Lower lobe of right lung (tissue), 2 donors: ENCODE measurements around the gene CD3D. TPM values are rescaled to one million over a fixed set of nuclear protein-coding genes. Genes with fewer than 3 reads are reported as not detected.

Source experiments
- ATAC-seq, 2 donors: fragments of 200-7000 bp; cut with Tn5 transposase; one replicate each; pipeline ENCODE4 v1.9.1; 2020 to 2022; ENCODE audit warnings: mild to moderate bottlenecking in 2 of 2, moderate library complexity in 2 of 2
- DNase-seq: peaks from one replicate; pipeline ENCODE4 v3.0.0-alpha.2; 2020
- H3K27ac ChIP-seq: fragments of 200-600 bp; one replicate; pipeline ENCODE4 v1.8.0; 2022
- H3K27me3 ChIP-seq: fragments of 200-600 bp; one replicate; pipeline ENCODE4 v1.8.0; 2022; ENCODE audit warnings: low read depth
- H3K36me3 ChIP-seq: fragments of 200-600 bp; one replicate; pipeline ENCODE4 v1.8.0; 2022; ENCODE audit warnings: mild to moderate bottlenecking
- H3K4me1 ChIP-seq: fragments of 200-600 bp; one replicate; pipeline ENCODE4 v1.8.0; 2022
- H3K4me3 ChIP-seq: fragments of 200-600 bp; one replicate; pipeline ENCODE4 v1.8.0; 2022; ENCODE audit warnings: mild to moderate bottlenecking
- H3K9me3 ChIP-seq: fragments of 200-600 bp; one replicate; pipeline ENCODE4 v1.8.0; 2022
- intact Hi-C: fragments of 100-400 bp; cut with DNase I; formaldehyde crosslinking; loops from one replicate; pipeline ENCODE4 v1.11.0; 2022
- total RNA-seq: library from RNA; stranded (reverse); fragmentation: NEBNext Ultra II Directional; extraction: Animal tissue kit (Norgen Biotek cat#: 25700); gene quantifications from one replicate; pipeline ENCODE4 v1.2.1, GENCODE V29; 2021
- TF ChIP-seq, protein P1 (sequence below): fragments of 200-600 bp; IDR thresholded peaks from one replicate; pipeline ENCODE4 v1.8.0; 2022; ENCODE audit warnings: antibody characterized with exemption, mild to moderate bottlenecking
- donor health status: DM: no; HTN: yes; CAD: no; lungs with severe emphysema.

CD3D gene
- total RNA-seq, 1 donor from 2014 or later, result 7.4 TPM

- H3K4me1 ChIP-seq, result peaks cover 64% of the 10 kb centered on the region
Observed at GRCh38 chr11:118318124-118318523, 24.4 kb downstream of the CD3D start.

GRCh38 chr11:118314988-118315411 lies 27.5 kb downstream of the CD3D start:
- Histone ChIP-seq H3K27me3 (no peaks in the 10 kb centered on the region), H3K36me3 (no peaks in the 10 kb centered on the region), H3K4me1 (peaks cover 49% of the 10 kb centered on the region), H3K27ac (no peak overlapping the region), H3K9me3 (no peaks in the 10 kb centered on the region), H3K4me3 (no peak overlapping the region)
- TF ChIP-seq, protein P1, sequence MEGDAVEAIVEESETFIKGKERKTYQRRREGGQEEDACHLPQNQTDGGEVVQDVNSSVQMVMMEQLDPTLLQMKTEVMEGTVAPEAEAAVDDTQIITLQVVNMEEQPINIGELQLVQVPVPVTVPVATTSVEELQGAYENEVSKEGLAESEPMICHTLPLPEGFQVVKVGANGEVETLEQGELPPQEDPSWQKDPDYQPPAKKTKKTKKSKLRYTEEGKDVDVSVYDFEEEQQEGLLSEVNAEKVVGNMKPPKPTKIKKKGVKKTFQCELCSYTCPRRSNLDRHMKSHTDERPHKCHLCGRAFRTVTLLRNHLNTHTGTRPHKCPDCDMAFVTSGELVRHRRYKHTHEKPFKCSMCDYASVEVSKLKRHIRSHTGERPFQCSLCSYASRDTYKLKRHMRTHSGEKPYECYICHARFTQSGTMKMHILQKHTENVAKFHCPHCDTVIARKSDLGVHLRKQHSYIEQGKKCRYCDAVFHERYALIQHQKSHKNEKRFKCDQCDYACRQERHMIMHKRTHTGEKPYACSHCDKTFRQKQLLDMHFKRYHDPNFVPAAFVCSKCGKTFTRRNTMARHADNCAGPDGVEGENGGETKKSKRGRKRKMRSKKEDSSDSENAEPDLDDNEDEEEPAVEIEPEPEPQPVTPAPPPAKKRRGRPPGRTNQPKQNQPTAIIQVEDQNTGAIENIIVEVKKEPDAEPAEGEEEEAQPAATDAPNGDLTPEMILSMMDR, result no peak
- DNase-seq (no peak), ATAC-seq (peak; percentile 22 to 63)
- intact Hi-C loops, result no loop called here

More at GRCh38 chr11:118318124-118318523, 24.4 kb downstream of the CD3D start:
- no peak for DNase-seq
- Histone ChIP-seq H3K9me3 (no peaks in the 10 kb centered on the region), H3K36me3 (no peaks in the 10 kb centered on the region), H3K27me3 (no peaks in the 10 kb centered on the region), H3K27ac (peak overlapping the region; percentile 76), H3K4me3 (no peak overlapping the region)
- TF ChIP-seq, protein P1, result no peak
- ATAC-seq, result no peak
- intact Hi-C loops, result no loop called here

DNA sequence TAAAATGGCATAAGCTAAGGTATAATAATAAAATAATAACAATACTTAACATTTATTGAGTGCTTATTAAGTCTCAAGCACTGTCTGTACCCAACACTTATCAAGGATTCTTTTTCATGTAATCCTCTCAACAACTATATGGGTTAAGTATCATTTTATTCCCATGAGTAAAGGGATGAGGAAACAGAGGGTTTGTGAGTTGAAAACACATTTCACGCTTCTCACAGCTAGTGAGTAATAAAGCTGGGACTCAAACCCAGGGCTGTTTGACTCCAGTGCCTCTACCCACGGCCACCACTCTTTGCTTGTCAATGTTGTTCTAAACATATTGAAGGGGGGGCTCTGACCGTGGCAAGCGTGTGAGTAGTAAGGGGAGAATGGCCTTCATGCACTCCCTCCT lies 29.3 kb downstream of the CD3D start:
- intact Hi-C loops, result no loop called here
- Histone ChIP-seq H3K27ac (no peak overlapping the region), H3K36me3 (no peaks in the 10 kb centered on the region), H3K4me1 (peaks cover 31% of the 10 kb centered on the region), H3K4me3 (no peak overlapping the region), H3K9me3 (no peaks in the 10 kb centered on the region), H3K27me3 (no peaks in the 10 kb centered on the region)
- no peak for DNase-seq
- ATAC-seq, result no peak
- TF ChIP-seq, protein P1, result no peak

DNA sequence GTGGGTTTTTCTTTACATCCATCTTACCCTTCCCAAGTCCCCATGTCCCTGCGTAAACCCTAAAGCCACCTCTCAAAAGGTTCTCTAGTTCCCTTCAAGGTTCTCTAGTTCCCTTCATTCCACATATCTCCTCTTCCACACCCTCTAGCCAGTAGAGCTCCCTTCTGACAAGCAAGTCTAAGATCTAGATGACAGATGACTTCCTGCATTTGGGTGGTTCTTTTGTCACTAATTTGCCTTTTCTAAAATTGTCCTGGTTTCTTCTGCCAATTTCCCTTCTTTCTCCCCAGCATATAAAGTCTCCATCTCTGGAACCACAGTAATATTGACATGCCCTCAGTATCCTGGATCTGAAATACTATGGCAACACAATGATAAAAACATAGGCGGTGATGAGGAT lies 30.2 kb downstream of the CD3D start:
- Histone ChIP-seq H3K27me3 (no peaks in the 10 kb centered on the region), H3K4me1 (peaks cover 22% of the 10 kb centered on the region), H3K36me3 (no peaks in the 10 kb centered on the region), H3K27ac (no peak overlapping the region), H3K9me3 (no peaks in the 10 kb centered on the region), H3K4me3 (no peak overlapping the region)
- TF ChIP-seq, protein P1, result no peak
- ATAC-seq (no peak), DNase-seq (no peak)
- intact Hi-C loops, result no loop called here

GRCh38 chr11:118311518-118311917 lies 31.0 kb downstream of the CD3D start:
- Histone ChIP-seq H3K27ac (no peak overlapping the region), H3K36me3 (no peaks in the 10 kb centered on the region), H3K9me3 (no peaks in the 10 kb centered on the region), H3K27me3 (no peaks in the 10 kb centered on the region), H3K4me3 (no peak overlapping the region), H3K4me1 (peaks cover 14% of the 10 kb centered on the region)
- DNase-seq (no peak), ATAC-seq (no peak)
- intact Hi-C loops, result no loop called here
- TF ChIP-seq, protein P1, result no peak
